Measurements from ENCODE around the gene RNF167. TPM values are rescaled to one million over a fixed set of nuclear protein-coding genes. Genes with fewer than 3 reads are reported as not detected.
A peak's percentile ranks its signal among the peaks of the same experiment; 100 is the strongest.

RNF167 gene
- polyA plus RNA-seq, 1 experiment, result 63.1 TPM

GRCh38 chr17:4942760-4943508, 2.9 kb downstream of the RNF167 start:
- Histone ChIP-seq H3K4me3 (ENCODE audit: low read depth, low read length) (no peak overlapping the region), H3K27me3 (ENCODE audit: control insufficient read depth, insufficient read depth, low read length) (no peaks in the 10 kb centered on the region), H3K27ac (ENCODE audit: low read depth, low read length) (peak overlapping the region; percentile 47), H3K9me3 (ENCODE audit: control insufficient read depth, insufficient read depth, low read length) (peaks cover under 1% of the 10 kb centered on the region; the same call in 1 of the 2 replicates)
- DNase-seq (ENCODE audit: low read depth, low spot score), result no peak
- CTCF ChIA-PET, result no interaction called here
- TF ChIP-seq CTCF (IDR thresholded peaks at IDR 0.05; ENCODE audit: low read depth, low read length), result no peak
- POLR2A ChIA-PET, result no interaction called here

DNA sequence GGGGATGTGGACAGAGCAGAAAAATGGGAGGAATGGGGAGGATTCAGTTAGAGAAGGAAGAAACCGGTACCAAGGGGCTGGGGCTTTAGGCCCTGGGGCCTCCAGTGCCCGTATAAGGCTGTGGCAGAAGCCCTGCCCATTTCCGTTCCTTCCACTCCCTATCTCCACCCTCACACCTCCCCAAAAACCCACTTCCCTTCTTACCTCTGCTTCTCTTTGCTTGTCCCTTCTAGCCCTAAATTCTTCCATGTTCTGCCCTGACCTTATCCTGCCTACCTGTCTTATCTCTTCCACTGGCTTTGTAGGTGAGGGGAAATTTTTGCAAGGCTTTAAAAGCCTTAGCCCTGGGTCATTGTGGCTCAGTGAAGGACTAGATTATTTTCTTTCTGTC, 4.1 kb downstream of the RNF167 start:
- Histone ChIP-seq H3K27ac (ENCODE audit: low read depth, low read length) (peak overlapping the region; percentile 82), H3K27me3 (ENCODE audit: control insufficient read depth, insufficient read depth, low read length) (no peaks in the 10 kb centered on the region), H3K4me3 (ENCODE audit: low read depth, low read length) (no peak overlapping the region), H3K9me3 (ENCODE audit: control insufficient read depth, insufficient read depth, low read length) (peaks cover 3% of the 10 kb centered on the region; the same call in 1 of the 2 replicates)
- POLR2A ChIA-PET, result interaction anchor here (1.3 kb wide), 1 partner anchor 9 kb away, joined by 3 read pairs; no protein-coding TSS in a partner anchor
- no peak for DNase-seq (ENCODE audit: low read depth, low spot score)
- CTCF ChIA-PET, result no interaction called here
- TF ChIP-seq CTCF (IDR thresholded peaks at IDR 0.05; ENCODE audit: low read depth, low read length), result no peak

- Histone ChIP-seq H3K27me3 (ENCODE audit: control insufficient read depth, insufficient read depth, low read length) (no peaks in the 10 kb centered on the region), H3K9me3 (ENCODE audit: control insufficient read depth, insufficient read depth, low read length) (peaks cover 3% of the 10 kb centered on the region; the same call in 1 of the 2 replicates), H3K27ac (ENCODE audit: low read depth, low read length) (peak overlapping the region; percentile 82), H3K4me3 (ENCODE audit: low read depth, low read length) (peak overlapping the region; percentile 99)
- no peak for DNase-seq (ENCODE audit: low read depth, low spot score)
- ChIA-PET POLR2A (interaction anchor here (1.3 to 9.1 kb wide), 2 partner anchors 9 to 23 kb away, joined by 3 to 128 read pairs; partner anchors contain the start of gene SPAG7), CTCF (interaction anchor here (0.9 to 1.1 kb wide), 2 partner anchors 36 to 43 kb away, joined by 3 to 4 read pairs; partner anchors contain the start of gene CAMTA2)
- TF ChIP-seq CTCF (IDR thresholded peaks at IDR 0.05; ENCODE audit: low read depth, low read length), result no peak
Measured at GRCh38 chr17:4944554-4945175, 4.6 kb downstream of the RNF167 start.

- DNase-seq (ENCODE audit: low read depth, low spot score), result peak; percentile 75
- Histone ChIP-seq H3K9me3 (ENCODE audit: control insufficient read depth, insufficient read depth, low read length) (peaks cover 3% of the 10 kb centered on the region; the same call in 1 of the 2 replicates), H3K27me3 (ENCODE audit: control insufficient read depth, insufficient read depth, low read length) (no peaks in the 10 kb centered on the region), H3K27ac (ENCODE audit: low read depth, low read length) (peak overlapping the region; percentile 82), H3K4me3 (ENCODE audit: low read depth, low read length) (peak overlapping the region; percentile 99)
- ChIA-PET CTCF (interaction anchor here (0.9 to 1.1 kb wide), 2 partner anchors 37 to 42 kb away, joined by 3 to 4 read pairs; partner anchors contain the start of gene CAMTA2), POLR2A (interaction anchor here (9.1 kb wide), 1 partner anchor 22 kb away, joined by 128 read pairs; the partner anchor contains the start of gene SPAG7)
- no peak for TF ChIP-seq CTCF (IDR thresholded peaks at IDR 0.05; ENCODE audit: low read depth, low read length)
Measured at GRCh38 chr17:4945176-4945943, 5.3 kb downstream of the RNF167 start.

All from AG04450 (cell line).